ENCODE results near the gene TRIP4.
"Not testable (repeated sequence)": the region's sequence is repeated elsewhere in the genome, so short reads cannot be mapped to it uniquely, and the experiment has no call there.

Gene TRIP4

GRCh38 chr15:64381000-64381751 lies 6.5 kb upstream of the TRIP4 start, which contains the start of gene PCLAF:
Gene PCLAF (minus strand): TSS chr15:64381441. CDS start chr15:64381371, 70 bp downstream.
- DNase-seq (ENCODE audit: low read depth), result peak; percentile 76

DNA sequence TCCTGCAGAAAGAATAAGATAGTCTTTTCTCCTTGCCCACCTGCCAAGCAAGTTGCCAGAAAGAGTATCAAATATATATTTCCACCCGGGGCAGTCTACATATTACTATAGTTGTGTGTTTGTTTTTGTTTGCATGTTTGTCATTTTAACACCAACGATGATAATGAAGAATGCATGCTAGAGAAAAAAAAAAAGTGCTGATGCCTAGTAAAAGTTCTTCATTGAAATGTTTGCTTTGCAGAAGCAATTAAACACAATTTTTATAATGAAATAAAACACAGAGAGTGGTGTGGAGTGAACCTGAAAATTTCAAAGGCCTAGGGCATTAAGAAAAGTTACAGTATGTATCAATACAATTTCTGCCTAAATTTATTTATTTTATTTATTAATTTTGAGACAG lies 3.9 kb upstream of the TRIP4 start:
- no peak for DNase-seq (ENCODE audit: low read depth)

DNA sequence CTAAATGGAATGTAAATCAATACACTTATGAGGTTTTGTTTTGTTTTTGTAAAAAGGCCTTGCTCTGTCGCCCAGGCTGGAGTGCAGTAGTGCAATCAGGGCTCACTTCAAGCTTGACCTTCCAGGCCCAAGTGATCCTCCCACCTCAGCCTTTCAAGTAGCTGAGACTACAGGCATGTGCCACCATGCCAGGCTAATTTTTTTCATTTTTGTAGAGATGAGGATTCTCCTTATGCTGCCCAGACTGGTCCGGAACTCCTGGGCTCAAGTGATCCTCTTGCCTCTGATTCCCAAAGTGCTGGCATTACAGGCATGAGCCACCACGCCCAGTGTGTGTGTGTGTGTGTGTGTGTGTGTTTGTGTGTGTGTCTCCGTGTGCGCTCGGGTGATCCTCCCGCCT lies 1.3 kb upstream of the TRIP4 start:
- DNase-seq (ENCODE audit: low read depth), result no peak

GRCh38 chr15:64389036-64389435 lies 1.4 kb downstream of the TRIP4 start:
- no peak for DNase-seq (ENCODE audit: low read depth)

- not testable (repeated sequence) for DNase-seq (ENCODE audit: low read depth)
These were observed 4.8 kb downstream of the TRIP4 start for GRCh38 chr15:64392471-64392870.

- DNase-seq (ENCODE audit: low read depth), result no peak
These were observed 9.2 kb downstream of the TRIP4 start for GRCh38 chr15:64396789-64397188.

- DNase-seq (ENCODE audit: low read depth), result no peak
These were observed 10.9 kb downstream of the TRIP4 start for GRCh38 chr15:64398575-64398974.

DNA sequence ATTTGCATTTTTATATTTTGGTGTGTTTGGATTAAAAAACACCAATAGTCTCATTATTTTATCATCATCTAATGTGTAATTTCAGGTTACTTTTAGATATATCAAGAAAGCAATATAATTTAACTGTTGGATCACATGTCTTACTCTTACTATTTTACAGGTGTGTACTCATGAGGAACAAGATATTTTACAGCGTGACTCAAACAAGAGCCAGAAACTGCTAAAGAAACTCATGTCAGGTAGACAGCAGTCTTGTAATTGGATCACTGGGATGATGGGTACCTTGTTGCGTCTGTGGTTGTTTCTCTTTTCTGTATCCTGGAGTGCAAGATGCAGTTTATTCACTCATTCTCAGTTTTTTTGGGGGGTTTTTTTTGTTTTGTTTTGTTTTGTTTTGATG lies 12.9 kb downstream of the TRIP4 start:
- DNase-seq (ENCODE audit: low read depth), result no peak

- no peak for DNase-seq (ENCODE audit: low read depth)
These were observed 24.6 kb downstream of the TRIP4 start for GRCh38 chr15:64412216-64412615.

- DNase-seq (ENCODE audit: low read depth), result no peak
These were observed 35.1 kb downstream of the TRIP4 start for GRCh38 chr15:64422697-64423096.

- DNase-seq (ENCODE audit: low read depth), result no peak
These were observed 36.3 kb downstream of the TRIP4 start for GRCh38 chr15:64423970-64424369.

- no peak for DNase-seq (ENCODE audit: low read depth)
These were observed 37.6 kb downstream of the TRIP4 start for GRCh38 chr15:64425221-64425620.

DNA sequence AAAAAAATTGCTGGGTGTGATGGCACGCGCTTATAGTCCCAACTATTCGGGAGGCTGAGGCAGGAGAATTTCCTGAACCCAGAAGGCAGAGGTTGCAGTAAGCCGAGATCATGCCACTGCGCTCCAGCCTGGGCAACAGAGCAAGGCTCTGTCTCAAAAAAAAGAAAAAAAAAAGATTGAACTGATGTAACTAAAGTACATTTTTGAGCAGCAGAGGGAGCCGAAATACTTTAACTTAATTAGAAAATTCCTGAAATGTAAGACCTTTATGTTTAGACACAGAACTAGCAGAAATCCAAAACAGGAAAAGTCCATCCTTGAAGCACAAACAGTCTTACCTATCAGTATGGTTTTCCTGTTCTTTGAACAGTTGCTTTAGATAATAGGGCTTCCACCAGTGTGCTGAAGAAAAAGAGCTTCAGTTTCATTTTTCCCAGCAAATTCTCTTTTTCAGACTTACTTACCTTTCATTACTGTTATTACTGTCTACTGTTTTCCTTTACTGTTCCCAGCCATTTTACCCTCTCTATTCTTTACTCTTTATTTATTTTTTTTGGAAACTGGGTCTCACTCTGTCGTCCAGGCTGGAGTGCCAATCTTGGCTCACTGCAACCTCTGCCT lies 39.3 kb downstream of the TRIP4 start:
- DNase-seq (ENCODE audit: low read depth), result no peak

DNA sequence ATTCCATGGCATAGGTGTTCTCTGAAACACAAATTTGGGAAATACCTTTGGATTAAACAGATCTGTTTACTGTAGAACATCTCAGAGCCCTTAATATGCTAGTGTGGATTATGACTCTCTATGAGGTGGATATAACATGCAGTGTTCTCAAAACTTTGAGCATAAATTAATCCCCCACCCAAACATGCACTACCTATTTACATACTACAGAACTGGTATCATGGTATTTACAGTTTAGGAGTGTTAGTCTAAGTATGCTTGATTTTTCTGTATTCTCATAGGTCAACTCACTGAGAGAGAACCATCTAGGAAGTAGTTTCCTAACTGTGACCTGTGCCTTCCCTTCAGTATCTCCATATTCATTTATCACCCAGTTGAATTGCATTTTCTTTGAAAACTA lies 41.8 kb downstream of the TRIP4 start:
- DNase-seq (ENCODE audit: low read depth), result no peak

DNA sequence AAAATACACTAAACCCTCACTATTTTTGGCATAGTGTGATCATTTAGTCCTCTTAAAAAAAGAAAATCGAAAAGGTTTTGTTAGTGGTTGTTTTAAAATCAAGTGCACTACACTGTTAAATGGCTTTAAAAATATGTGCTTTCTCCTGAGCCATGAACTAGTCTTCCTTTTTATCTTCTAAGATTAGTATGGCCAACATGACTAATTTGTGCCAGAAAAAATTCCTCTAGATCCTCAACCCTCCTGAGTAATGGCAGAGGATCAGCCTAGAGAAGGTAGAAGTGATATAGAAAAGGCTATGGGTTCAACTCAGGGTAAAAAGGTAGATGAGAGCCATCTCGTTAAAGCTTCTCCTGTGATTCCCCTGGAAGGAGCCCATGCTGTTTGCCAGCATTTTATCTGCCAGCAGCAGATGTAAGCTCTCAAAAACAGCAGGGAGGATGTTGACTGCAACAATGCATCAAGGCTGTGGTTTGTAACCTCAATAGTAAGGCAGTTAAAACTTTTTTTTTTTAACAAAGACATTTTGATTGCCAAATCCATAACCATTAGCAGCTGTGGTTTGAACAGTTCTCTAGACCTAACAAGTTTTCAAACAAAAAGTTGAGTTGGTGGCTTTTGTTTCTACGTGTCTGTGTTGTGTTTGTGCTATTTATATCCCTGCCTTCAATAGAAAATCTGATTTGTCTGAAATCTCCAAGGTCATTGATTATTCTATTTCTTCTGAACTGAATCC lies 42.5 kb downstream of the TRIP4 start:
- DNase-seq (ENCODE audit: low read depth), result no peak

DNA sequence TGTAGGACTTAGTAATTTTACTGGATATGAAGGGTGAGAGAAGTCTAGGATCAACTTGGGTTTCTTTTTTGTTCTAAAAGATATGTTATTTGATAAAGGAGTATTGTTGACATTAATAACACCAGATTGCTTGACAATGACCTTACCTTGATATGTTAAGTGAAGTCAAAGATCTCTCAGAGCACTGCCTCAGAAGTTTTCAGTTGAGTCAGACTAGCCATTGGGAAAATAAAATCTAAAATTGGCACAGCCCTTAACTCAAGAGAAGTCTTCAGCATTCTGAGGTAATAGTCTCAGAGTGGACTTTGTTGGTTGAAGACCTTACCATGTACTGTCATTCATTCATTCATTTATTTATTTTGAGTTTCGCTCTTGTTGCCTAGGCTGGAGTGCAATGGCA lies 50.3 kb downstream of the TRIP4 start:
- DNase-seq (ENCODE audit: low read depth), result no peak

- DNase-seq (ENCODE audit: low read depth), result no peak
These were observed 51.2 kb downstream of the TRIP4 start for GRCh38 chr15:64438653-64439447.

DNA sequence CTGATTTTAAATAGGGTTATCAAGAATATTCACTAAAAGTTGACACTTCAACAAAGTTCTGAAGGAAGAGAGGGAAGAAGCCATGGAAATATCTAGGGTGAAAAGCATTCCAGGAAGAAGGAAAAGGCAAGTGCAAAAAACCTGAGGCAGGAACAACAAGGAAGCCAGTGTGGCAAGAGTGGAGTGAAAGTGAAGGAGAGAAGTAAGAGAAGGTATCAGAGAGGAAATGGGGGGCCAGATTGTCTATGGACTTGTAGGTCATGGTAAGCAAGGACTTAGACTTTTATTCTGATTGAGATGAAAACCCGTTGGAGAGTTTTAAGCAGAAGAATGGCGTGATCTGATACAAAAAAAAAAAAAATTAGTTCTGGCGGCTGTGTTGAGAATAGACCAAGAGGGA lies 54.2 kb downstream of the TRIP4 start:
- no peak for DNase-seq (ENCODE audit: low read depth)

- no peak for DNase-seq (ENCODE audit: low read depth)
These were observed 55.4 kb downstream of the TRIP4 start for GRCh38 chr15:64443016-64443415.

GRCh38 chr15:64443747-64444621 lies 56.3 kb downstream of the TRIP4 start:
- no peak for DNase-seq (ENCODE audit: low read depth)

DNA sequence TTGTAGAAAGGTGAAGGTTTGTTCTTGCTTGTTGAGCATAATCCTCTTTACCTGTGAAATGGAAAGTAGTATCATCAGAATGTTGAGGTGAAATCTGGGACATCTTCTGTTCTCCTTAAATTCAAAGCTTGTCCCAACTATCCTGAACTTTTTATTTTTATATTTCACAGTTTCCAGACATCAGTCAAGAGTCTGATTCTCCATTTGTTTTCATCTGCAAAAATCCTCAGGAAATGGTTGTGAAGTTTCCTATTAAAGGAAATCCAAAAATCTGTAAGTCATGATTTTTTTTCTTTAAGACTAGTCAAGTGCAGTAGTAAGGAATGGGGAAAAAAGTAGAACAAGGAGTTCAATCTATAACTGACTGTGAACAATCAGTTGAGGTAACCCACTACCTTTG lies 57.2 kb downstream of the TRIP4 start:
- DNase-seq (ENCODE audit: low read depth), result no peak
